GM18870 (cell line): ENCODE measurements around the gene TMEM119.

Experiments used
- ATAC-seq: cut with Tn5 transposase; IDR thresholded peaks from one replicate; pipeline ENCODE4 v1.9.1; 2021; ENCODE audit warnings: moderate library complexity; ENCODE audit not compliant: unreplicated experiment

The TMEM119 gene

GRCh38 chr12:108597559-108598471 lies at the start of gene TMEM119:
TSS of gene TMEM119 (minus strand) at chr12:108598084. CDS start at chr12:108592383, 5,701 bp downstream.
- no peak for ATAC-seq

GRCh38 chr12:108646600-108647579 lies 49.0 kb upstream of the TMEM119 start:
- no peak for ATAC-seq

GRCh38 chr12:108645686-108646599 lies 48.1 kb upstream of the TMEM119 start:
- no peak for ATAC-seq

GRCh38 chr12:108644811-108645120 lies 46.9 kb upstream of the TMEM119 start:
- ATAC-seq: no peak

GRCh38 chr12:108643941-108644810 lies 46.3 kb upstream of the TMEM119 start:
- ATAC-seq: no peak

GRCh38 chr12:108642899-108643654 lies 45.2 kb upstream of the TMEM119 start:
- ATAC-seq: no peak

GRCh38 chr12:108642269-108642870 lies 44.5 kb upstream of the TMEM119 start:
- no peak for ATAC-seq

GRCh38 chr12:108641446-108642268 lies 43.8 kb upstream of the TMEM119 start:
- ATAC-seq: no peak

- no peak for ATAC-seq
Measured at GRCh38 chr12:108640802-108641445, 43.0 kb upstream of the TMEM119 start.

- no peak for ATAC-seq
Measured at GRCh38 chr12:108638997-108639822, 41.3 kb upstream of the TMEM119 start.

GRCh38 chr12:108638141-108638827 lies 40.4 kb upstream of the TMEM119 start:
- ATAC-seq: no peak

GRCh38 chr12:108637222-108637971 lies 39.5 kb upstream of the TMEM119 start:
- no peak for ATAC-seq

- ATAC-seq: peak; percentile 0
Measured at GRCh38 chr12:108635997-108636808, 38.3 kb upstream of the TMEM119 start.
